Suppressor macrophage treated with lipopolysaccharide for 1 hour (primary cell): ENCODE measurements around the gene FCER2.

Experiments used
- DNase-seq, 3 donors: peaks; one replicate each; pipeline ENCODE4 v3.0.0-alpha.2; 2020 to 2022

The FCER2 gene

DNA sequence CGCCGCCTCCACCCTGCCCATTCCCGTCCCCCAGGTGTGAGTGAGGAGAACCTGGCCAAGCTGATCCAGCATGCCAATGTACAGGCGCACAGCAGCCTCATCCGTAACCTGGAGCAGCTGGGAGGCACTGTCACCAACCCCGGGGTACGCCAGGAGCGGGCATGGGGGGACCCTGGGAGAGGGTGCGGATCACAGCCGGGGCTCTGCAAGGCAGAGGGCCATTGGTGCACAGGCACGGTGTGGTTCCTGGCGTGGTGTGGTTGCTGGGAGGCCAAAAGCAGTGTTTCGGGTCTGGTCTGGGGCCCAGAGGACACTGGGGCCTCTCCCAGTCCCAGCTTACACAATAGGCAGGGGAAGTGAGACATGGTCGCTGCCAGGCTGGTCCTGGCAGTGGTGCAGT, 56.8 kb downstream of the FCER2 start:
- DNase-seq, result peak; percentile 29 to 48 (median 45)

DNA sequence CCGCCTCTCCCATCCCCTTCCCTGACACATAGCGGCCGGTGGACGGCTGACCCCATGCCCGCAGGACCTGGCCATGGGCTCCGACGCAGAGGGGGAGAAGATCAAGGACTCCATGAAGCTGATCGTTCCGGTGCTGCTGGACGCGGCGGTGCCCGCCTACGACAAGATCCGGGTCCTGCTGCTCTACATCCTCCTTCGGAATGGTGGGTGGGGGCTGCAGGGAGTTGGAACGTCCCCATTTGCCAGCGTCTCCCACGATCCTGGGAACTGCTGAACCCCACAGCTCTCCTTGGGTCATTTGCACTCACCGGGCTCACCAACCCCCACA, 57.4 kb downstream of the FCER2 start:
- no peak for DNase-seq

DNA sequence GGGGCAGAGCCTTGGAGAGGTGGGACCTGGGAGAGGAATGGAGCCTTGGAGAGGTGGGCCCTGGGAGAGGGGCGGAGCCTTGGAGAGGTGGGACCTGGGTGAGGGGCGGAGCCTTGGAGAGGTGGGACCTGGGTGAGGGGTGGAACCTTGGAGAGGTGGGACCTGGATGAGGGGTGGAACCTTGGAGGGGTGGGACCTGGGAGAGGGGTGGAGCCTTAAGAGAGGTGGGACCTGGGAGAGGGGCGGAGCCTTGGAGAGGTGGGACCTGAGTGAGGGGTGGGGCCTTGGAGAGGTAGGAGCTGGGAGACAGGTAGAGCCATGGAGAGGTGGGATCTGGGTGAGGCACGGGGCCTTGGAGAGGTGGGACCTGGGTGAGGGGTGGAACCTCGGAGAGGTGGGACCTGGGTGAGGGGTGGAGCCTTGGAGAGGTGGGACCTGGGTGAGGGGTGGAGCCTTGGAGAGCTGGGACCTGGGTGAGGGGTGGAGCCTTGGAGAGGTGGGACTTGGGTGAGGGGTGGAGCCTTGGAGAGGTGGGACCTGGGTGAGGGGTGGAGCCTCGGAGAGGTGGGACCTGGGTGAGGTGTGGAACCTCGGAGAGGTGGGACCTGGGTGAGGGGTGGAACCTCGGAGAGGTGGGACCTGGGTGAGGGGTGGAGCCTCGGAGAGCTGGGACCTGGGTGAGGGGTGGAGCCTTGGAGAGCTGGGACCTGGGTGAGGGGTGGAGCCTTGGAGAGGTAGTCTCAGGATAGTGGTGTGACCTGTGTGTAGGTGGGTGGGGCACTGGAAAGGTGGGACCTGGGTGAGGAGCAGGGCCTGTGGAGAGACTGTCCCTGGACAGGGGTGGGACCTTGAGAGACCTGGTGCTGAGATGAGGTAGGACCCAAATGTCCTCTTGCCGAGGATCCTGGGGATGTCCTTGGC, 58.0 kb downstream of the FCER2 start:
- DNase-seq, result peak; percentile 43 to 66 (median 43)

DNA sequence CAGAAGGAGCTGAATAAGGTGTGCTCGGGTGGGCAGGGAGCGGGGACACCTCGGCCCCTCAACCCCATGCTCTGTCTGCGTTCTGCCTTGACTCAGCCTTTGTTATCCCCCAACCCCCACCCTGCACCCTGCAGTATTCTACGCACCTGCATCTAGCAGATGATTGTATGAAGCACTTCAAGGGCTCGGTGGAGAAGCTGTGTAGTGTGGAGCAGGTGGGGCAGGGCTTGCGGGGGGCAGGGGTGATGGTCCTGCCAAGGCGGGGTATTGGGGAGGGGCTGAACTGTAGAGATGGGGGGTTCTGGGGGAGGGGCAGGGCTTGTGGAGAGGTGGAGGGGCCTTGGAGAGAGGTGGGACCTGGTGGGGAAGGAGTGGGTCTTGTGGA, 58.9 kb downstream of the FCER2 start:
- DNase-seq, result no peak

DNA sequence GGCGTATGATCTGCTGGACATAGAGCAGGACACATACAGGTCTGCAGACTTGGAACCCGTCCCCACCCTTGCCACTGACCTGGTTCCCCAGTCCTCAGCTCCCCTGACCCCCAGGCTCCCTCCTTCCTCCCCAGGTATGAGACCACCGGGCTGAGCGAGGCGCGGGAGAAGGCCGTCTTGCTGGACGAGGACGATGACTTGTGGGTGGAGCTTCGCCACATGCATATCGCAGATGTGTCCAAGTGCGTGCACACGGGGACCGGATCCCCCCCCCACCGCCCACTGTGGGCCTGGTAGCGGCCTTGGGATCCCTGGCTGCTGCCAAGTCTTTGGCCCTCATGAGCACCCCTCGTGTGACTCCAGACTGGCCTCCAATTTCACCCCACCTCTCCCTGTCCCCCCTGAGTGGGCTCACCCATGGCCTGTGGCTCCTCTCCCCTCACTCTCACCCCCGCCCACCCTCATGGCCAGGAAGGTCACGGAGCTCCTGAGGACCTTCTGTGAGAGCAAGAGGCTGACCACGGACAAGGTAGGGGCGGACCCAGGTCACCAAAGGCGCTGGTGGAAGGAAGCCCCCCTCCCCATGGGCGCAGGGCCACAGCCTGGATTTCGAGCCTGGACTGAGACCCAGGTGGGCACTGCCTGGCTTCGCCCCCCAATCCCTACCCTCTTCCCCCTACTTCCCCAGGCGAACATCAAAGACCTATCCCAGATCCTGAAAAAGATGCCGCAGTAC, 59.5 kb downstream of the FCER2 start:
- DNase-seq, result no peak

DNA sequence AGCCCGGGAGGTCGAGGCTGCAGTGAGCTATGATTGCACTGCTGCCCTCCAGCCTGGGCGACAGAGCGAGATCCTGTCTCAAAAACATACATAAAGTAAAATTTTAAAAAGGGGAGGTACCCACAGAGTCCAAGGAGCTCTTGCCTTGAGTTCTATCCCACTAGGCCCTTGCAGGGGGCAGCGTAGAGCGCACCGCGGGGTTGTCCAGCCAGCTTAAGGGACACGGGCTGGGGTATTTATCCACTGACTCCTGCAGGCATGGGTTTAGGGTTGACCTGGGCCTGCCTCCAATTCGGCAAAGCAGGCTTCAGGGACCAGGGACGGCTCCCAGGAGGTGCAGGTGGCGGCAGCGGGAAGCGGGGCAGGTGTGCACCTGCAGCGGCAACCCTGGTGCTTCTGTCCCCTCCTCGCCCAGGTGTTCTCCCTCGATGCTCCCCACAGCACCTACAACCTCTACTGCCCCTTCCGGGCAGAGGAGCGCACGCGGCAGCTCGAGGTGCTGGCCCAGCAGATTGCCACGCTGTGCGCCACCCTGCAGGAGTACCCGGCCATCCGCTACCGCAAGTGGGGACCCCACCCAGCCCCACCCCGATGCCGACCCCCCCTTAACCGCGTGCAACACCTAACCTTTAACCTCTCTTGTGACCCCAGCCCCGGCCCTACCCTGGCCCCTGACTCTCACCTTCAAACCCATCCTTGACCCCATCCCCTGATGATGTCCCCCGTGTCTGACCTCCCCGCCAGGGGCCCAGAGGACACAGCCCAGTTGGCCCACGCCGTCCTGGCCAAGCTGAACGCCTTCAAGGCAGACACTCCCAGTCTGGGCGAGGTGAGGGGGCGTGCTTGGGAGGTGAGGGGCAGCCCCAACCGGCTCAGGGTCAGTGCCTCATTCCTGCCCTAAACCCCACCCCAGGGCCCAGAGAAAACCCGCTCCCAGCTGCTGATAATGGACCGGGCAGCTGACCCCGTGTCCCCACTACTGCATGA, 60.3 kb downstream of the FCER2 start:
- no peak for DNase-seq

DNA sequence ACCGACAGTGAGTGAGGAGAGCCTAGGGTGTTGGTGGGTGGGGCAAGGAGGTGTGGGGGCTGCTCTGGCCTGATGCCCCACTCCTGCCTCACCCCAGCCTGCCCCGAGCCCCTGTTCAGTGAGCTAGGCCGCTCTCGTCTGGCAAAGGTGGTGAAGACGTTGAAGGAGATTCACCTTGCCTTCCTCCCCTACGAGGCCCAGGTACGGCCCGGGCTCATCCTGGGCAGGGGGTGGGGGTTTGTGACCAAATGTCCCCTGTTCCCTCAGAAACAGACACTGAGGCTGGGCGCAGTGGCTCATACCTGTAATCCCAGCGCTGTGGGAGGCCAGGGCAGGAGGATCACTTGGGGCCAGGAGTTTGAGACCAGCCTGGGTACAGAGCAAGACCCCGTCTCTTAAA, 61.1 kb downstream of the FCER2 start:
- no peak for DNase-seq

DNA sequence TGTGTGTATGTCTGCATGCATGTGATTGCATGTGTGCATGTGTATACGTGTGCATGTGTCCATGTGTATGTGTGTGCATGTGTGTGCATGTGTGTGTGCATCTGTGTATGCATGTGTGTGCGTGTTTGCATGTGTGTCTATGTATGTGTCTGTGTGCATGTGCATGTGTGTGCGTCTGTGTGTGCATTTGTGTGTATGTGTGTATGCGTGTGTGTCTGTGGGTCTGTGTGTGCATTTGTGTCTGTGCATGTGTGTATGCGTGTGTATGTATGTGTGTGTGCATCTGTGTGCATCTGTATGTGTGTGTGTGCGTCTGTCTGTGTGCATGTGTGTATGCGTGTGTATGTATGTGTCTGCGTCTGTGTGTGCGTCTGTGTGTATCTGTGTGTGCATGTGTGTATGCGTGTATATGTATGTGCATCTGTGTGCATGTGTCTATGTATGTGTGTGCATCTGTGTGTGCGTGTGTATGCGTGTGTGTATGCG, 62.0 kb downstream of the FCER2 start:
- no peak for DNase-seq

DNA sequence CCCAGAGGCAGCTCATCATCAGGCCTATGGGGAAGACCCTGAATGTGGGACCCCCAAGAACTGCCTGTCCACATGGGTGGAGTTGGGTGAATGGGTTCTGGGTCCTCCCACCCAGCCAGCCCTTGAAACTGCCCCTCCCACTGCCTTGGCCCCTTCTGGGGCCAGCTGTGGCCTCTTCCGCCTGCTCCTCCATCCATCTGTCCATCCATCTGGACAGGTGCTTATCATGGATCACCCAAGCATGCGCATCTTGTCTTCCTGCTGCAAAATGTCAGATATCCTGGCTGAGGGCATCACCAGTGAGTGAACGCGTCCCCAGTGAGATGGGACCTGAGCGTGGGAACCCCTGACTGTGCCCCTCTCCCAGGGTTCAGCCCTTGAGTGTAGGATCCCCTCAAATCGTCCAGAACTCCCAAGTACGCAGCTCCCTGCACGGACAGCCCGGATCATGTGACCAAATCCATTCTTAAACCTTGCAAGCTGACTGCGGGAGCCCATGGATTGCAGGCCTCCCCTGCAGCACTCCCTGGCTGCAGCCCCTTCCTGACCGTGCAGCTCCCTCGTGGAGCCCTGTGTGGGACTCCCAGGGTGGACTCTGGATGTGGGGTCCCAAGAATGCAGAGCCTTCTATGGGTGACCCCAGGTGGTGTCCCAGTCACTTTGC, 63.0 kb downstream of the FCER2 start:
- DNase-seq, result no peak
